CD4-positive, alpha-beta T cell treated with Interleukin-21 for 1 hour (primary cell): Measurements from ENCODE around the gene NECTIN1.

Experiments used
- DNase-seq: peaks from one replicate; pipeline ENCODE4 v3.0.0-alpha.2; 2020

NECTIN1 gene

GRCh38 chr11:119712006-119712405 is 17.0 kb downstream of the NECTIN1 start:
- no peak for DNase-seq

DNA sequence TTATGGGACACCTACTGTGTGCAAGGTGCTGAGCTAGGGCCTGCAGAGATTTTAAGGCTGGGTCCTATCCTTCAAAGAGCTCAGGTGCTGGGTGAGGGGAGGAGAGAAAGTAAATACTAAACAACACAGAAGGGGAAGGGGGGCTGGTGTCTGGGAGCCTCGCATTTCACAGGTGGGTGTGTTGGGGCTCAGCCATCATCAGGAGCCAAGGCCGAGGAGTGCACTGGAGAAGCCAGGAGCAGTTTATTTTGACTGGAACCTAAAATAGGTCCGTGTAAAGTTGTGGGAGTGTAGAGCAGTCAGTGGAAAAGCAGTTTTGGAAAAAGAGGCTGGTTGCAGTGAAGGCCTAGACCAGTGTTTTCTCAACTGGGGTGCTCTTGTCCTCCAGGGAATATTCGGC is 17.5 kb downstream of the NECTIN1 start:
- no peak for DNase-seq

- DNase-seq = no peak
These were observed 18.6 kb downstream of the NECTIN1 start for GRCh38 chr11:119710417-119710816.

GRCh38 chr11:119709638-119710346 is 19.2 kb downstream of the NECTIN1 start:
- no peak for DNase-seq

DNA sequence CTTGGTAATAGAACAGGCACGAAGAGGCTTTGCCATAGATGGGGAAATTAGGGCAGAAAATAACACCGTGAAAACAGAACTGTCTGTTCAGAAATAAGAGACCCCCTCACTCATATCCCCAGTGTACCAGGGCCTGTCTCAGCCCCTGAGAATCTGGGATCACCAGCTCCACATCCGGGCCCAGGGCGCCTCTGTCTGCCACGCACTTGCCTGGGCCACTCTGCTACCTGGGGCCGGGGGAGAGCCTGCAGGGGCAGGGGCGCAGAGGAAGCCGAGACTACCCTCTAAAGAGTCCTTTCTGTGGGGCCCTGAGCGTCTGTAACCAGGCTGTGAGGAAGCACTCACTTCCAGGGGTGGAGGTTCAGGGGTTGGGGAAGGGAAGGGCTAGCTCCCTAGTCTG is 19.8 kb downstream of the NECTIN1 start:
- no peak for DNase-seq

- DNase-seq = no peak
These were observed 20.6 kb downstream of the NECTIN1 start for GRCh38 chr11:119708384-119708783.

DNA sequence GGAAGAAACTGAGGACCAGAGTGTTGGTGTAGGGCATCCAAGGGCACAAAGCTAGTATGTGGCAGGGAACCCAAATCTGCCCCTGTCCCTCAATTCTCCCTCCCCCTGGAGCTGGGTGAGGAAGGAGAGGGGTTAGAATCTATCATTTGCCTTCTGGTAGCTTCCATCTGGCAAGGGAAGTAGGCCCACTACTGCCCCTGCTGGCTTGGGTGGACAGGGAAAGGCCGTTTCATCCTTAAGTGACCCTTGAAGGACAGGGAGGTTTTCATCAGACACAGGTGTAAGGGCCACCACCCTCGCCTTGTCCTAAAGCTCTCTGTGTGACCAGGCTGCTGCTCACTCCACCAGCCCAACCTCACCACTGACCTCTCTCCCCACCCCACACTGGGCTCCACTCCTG is 22.1 kb downstream of the NECTIN1 start:
- DNase-seq = no peak

GRCh38 chr11:119706029-119706428 is 23.0 kb downstream of the NECTIN1 start:
- DNase-seq = no peak

DNA sequence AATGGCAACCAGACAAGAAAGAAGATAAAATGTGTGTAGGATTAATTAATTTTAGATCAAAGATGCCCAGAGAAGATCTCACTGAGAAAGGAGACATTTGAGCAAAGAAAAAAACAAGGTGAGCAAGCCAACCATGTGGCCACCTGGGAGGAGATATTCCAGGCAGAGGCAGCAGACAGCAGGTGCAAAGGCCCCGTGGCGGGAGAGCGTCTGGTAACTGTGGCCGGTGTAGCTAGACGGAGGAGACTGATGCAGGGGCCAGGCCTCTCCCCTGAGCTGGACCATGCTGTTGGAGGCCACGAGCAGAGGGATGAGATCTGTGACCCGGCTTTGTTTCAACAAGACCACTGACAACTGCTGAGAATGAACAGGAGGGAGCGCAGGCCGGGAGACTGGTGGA is 23.6 kb downstream of the NECTIN1 start:
- no peak for DNase-seq

DNA sequence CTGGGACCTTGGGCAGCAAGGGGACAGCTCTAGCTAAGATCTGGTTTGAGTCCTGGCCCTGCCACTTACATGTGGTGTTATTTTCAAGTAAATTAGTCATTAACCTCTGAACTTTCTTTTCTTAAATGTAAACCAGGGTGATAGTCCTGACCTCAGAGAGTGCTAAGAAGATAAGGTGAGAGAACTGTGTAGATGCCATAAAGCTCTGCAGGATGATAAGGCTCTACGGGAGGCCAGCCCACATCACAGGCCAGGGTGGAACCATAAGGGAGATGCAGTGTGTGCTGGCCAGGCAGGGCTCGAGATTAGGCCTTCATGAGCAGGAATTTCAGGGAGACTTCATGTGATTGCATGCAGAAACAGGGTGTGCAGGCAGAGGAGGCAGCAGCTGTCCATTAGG is 24.2 kb downstream of the NECTIN1 start:
- no peak for DNase-seq

- no peak for DNase-seq
These were observed 27.1 kb downstream of the NECTIN1 start for GRCh38 chr11:119701591-119702549.

DNA sequence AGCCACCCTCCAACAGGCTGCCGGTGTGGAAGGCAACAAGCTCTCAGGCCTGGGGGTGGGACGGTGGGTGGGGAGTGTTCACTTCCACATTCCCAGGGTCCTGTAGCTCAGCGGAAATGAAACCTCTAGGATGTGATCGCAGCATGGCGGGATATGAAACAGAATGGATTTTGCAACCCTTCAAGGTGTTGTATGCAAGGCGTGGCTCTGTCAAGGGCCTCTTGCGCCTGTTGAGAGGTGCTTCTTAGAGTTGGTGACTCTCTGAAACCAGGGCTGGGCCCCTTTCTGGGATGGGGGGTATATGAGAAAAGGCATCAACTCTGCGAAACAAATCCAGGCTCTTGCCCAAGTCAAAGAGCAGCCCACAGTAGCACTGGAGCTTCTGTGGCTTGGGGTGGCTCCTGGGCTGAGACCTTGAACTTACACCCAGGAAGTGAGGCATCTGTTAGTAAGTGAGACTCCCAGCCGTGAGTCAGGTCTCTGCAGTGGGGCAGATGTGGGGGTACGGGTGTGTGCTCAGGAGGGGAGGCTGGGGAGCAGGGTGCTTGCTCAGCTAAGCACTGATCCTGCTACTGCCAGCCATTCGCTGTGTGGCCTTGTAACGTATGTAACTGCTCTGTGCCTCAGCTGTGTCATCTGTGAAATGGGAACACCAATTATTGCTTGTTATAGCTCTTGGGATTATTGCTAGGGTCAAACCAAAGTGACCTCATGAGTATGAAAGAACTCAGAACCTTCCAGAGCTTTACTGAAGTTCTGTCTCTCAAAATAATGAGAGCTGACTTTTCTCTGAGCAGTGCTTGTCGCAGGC is 28.3 kb downstream of the NECTIN1 start:
- no peak for DNase-seq

DNA sequence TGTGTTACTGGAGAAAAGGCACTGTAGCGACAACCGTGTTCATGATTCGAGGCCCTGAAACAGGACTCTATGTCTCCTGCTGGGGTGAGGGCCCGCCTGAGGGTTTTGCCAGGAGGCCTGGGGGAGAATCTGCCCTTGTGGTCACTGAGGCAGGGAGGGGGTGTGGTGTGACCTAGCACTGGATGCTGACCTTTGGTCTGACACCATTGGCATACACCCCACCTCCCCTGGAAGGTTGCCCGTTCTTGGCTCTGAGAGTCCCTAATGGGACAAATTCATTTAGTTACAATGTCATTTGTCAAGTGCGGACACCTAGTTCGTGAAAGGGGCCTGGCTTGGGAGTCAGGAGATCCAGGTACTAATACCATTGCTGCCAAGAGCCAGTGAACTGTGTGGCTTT is 29.0 kb downstream of the NECTIN1 start:
- no peak for DNase-seq

DNA sequence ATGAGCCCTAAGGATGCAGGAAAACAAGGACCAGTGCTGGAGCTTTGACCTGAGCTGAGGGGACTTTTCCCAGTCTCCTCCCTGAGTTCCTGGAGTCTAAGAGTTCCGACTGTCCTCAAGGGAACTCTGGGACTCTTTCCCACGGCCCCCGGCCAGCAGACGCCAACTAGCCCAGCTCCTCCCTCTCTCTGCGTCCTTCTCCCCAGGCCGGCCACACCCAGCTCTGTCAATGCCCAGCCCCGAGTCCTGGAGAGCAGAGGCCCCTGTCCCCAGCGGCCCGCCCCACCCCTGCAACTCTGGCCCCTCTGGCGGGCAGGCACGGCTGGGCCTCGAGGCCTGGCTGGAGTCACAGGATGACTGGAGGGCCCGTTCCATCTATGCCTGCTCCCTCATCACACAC is 29.8 kb downstream of the NECTIN1 start:
- no peak for DNase-seq

DNA sequence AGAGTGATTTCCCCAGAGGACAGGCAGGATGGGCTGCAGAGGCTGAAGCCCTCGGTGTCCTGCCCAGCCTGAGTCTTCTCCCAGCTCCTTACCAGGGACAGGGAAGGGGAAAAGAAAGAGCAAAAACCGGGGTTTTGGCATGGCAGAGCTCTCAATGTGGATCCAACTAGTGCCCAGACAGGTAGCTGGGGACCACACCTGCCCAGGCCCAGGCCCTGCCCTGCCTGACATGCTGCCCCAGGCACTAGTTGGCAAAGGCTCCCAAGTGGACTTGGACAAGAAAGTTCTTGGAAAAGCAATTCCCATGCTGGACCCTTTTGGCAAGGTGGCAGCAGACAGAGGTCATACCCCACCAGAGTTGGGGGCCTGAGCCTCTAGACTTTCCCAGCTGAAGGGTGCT is 31.1 kb downstream of the NECTIN1 start:
- no peak for DNase-seq

- no peak for DNase-seq
These were observed 31.6 kb downstream of the NECTIN1 start for GRCh38 chr11:119697445-119697844.

- DNase-seq = no peak
These were observed 32.4 kb downstream of the NECTIN1 start for GRCh38 chr11:119696378-119697222.

GRCh38 chr11:119694334-119694733 is 34.7 kb downstream of the NECTIN1 start:
- DNase-seq = no peak

- DNase-seq = no peak
These were observed 35.7 kb downstream of the NECTIN1 start for GRCh38 chr11:119693253-119693815.

GRCh38 chr11:119692540-119692820 is 36.5 kb downstream of the NECTIN1 start:
- no peak for DNase-seq

- no peak for DNase-seq
These were observed 37.1 kb downstream of the NECTIN1 start for GRCh38 chr11:119691701-119692539.
